GM12878 (cell line): ENCODE data around the gene PEX6. TPM values are rescaled to one million over a fixed set of nuclear protein-coding genes. Genes with fewer than 3 reads are reported as not detected.

Experiments used
- BCLAF1 ChIP-seq: fragments of 450-650 bp; IDR thresholded peaks from 2 replicates; pipeline ENCODE4 v1.6.1; 2017; ENCODE audit warnings: antibody characterized with exemption, mild to moderate bottlenecking, moderate library complexity
- BHLHE40 ChIP-seq, 2 experiments: fragments of 450-650 bp in 1 of 2; IDR thresholded peaks; 2 replicates each; pipeline ENCODE4 v1.6.1; 2011 to 2017; ENCODE audit warnings: low read depth in 2 of 2, borderline replicate concordance in 1 of 2, improper control_type of control experiment in 1 of 2, low read length in 1 of 2, mild to moderate bottlenecking in 1 of 2
- CHD1 ChIP-seq: IDR thresholded peaks from 2 replicates; pipeline ENCODE4 v1.6.1; 2012; ENCODE audit warnings: low read depth, low read length, improper control_type of control experiment
- CHD4 ChIP-seq: fragments of 200-600 bp; sonication (generic); IDR thresholded peaks from 2 replicates; pipeline ENCODE4 v1.6.1; 2016; ENCODE audit warnings: mild to moderate bottlenecking
- CREM ChIP-seq: IDR thresholded peaks from 2 replicates; pipeline ENCODE4 v1.6.1; 2014; ENCODE audit warnings: antibody characterized with exemption, low read depth
- EP300 ChIP-seq, 2 experiments: fragments of 150-350 bp in 1 of 2; IDR thresholded peaks; 2 replicates each; pipeline ENCODE4 v1.6.1; 2011 to 2012; ENCODE audit warnings: low read depth in 2 of 2, low read length in 2 of 2, borderline replicate concordance in 1 of 2, improper control_type of control experiment in 1 of 2, inconsistent platforms in 1 of 2; ENCODE audit not compliant: control insufficient read depth in 1 of 2
- EZH2 ChIP-seq: IDR thresholded peaks from 2 replicates; pipeline ENCODE4 v1.6.1; 2012; ENCODE audit warnings: low read depth, mild to moderate bottlenecking, control low read depth, inconsistent platforms, low read length, borderline replicate concordance; ENCODE audit not compliant: control insufficient read depth
- FOXM1 ChIP-seq: IDR thresholded peaks from 2 replicates; pipeline ENCODE4 v1.6.1; 2012; ENCODE audit warnings: low read depth, mild to moderate bottlenecking, inconsistent platforms, low read length, moderate library complexity
- JUNB ChIP-seq: IDR thresholded peaks from 2 replicates; pipeline ENCODE4 v1.6.1; 2016; ENCODE audit warnings: antibody characterized with exemption, mild to moderate bottlenecking
- KDM1A ChIP-seq: fragments of 200-600 bp; sonication (generic); IDR thresholded peaks from 2 replicates; pipeline ENCODE4 v1.6.1; 2016; ENCODE audit warnings: borderline replicate concordance
- MTA3 ChIP-seq: IDR thresholded peaks from 2 replicates; pipeline ENCODE4 v1.6.1; 2012; ENCODE audit warnings: low read length, inconsistent platforms, borderline replicate concordance
- MYC ChIP-seq: IDR thresholded peaks from 2 replicates; pipeline ENCODE4 v1.6.1; 2011; ENCODE audit warnings: mild to moderate bottlenecking, low read length, moderate library complexity, inconsistent platforms; ENCODE audit not compliant: insufficient read depth, insufficient replicate concordance, insufficient read length, severe bottlenecking
- NR2F1 ChIP-seq: fragments of 450-650 bp; conservative IDR thresholded peaks from 2 replicates; pipeline ENCODE4 v1.6.1; 2017; ENCODE audit warnings: mild to moderate bottlenecking
- PBX3 ChIP-seq: IDR thresholded peaks from 2 replicates; pipeline ENCODE4 v1.6.1; 2011; ENCODE audit warnings: mild to moderate bottlenecking, low read depth, low read length, moderate library complexity; ENCODE audit not compliant: insufficient replicate concordance
- POLR2A ChIP-seq: IDR thresholded peaks from 2 replicates; pipeline ENCODE4 v1.6.1; 2011; ENCODE audit warnings: low read depth, mild to moderate bottlenecking, low read length
- RAD51 ChIP-seq: fragments of 450-650 bp; IDR thresholded peaks from 2 replicates; pipeline ENCODE4 v1.6.1; 2016; ENCODE audit warnings: moderate library complexity, mild to moderate bottlenecking, inconsistent platforms
- RELB ChIP-seq: fragments of 450-650 bp; IDR thresholded peaks from 2 replicates; pipeline ENCODE4 v1.6.1; 2017; ENCODE audit warnings: low read depth, mild to moderate bottlenecking, moderate library complexity
- SIX5 ChIP-seq: IDR thresholded peaks from 2 replicates; pipeline ENCODE4 v1.6.1; 2011; ENCODE audit warnings: mild to moderate bottlenecking, low read depth, low read length, moderate library complexity; ENCODE audit not compliant: severe bottlenecking
- SUPT20H ChIP-seq: IDR thresholded peaks from 2 replicates; pipeline ENCODE4 v1.6.1; 2011; ENCODE audit warnings: low read depth, mild to moderate bottlenecking, low read length, moderate library complexity, borderline replicate concordance; ENCODE audit not compliant: control insufficient read depth
- ZBTB33 ChIP-seq: fragments of 450-650 bp; IDR thresholded peaks from 2 replicates; pipeline ENCODE4 v1.6.1; 2017; ENCODE audit warnings: mild to moderate bottlenecking
- ZNF274 ChIP-seq: IDR thresholded peaks from one replicate; pipeline ENCODE4 v1.8.0; 2011; ENCODE audit not compliant: insufficient read length, insufficient read depth
- ZNF384 ChIP-seq: IDR thresholded peaks from 2 replicates; pipeline ENCODE4 v1.6.1; 2012; ENCODE audit warnings: low read depth, mild to moderate bottlenecking, low read length, improper control_type of control experiment, borderline replicate concordance
- polyA plus RNA-seq, 11 experiments: library from polyadenylated mRNA; depleted of rRNA in 4 of 11; unstranded in 6 of 11; stranded (reverse) in 5 of 11; fragments of >200 nt; fragmentation: Nextera tagmentation in 4 of 11; fragmentation: Illumina TruSeq in 1 of 11; extraction: Ambion mirVana in 4 of 11; extraction: Trizol in 1 of 11; gene quantifications; 1 replicate in 1 of 11; 2 replicates in 10 of 11; pipeline versions ENCODE4 v1.2.1 to v1.2.3, GENCODE V29; 2011 to 2016; ENCODE audit warnings: inconsistent platforms in 2 of 11, missing spikeins in 2 of 11, low read depth in 1 of 11
- total RNA-seq, 4 experiments: library from RNA; depleted of rRNA in 3 of 4; stranded (reverse); fragments of >200 nt in 3 of 4; fragmentation: Illumina TruSeq in 1 of 4; extraction: Trizol in 1 of 4; gene quantifications; 2 replicates each; pipeline versions ENCODE4 v1.2.1 to v1.2.3, GENCODE V29; 2013 to 2021

PEX6 gene
- total and polyA plus RNA-seq, 10 of the 15 experiments (the other 5 are each of a cell fraction or from before 2014, with no cell fraction given): 0.39 to 21.1 (median 7.8) TPM

- no peak for TF ChIP-seq SIX5
- no peak for TF ChIP-seq JUNB
- no peak for TF ChIP-seq ZNF384
- no peak for TF ChIP-seq EP300 (IDR thresholded peaks at IDR 0.05; ENCODE audit: borderline replicate concordance in 1 of 2, control insufficient read depth in 1 of 2, low read depth in 2 of 2, low read length in 2 of 2)
- TF ChIP-seq POLR2A: peak; percentile 92
- TF ChIP-seq FOXM1: no peak
- no peak for TF ChIP-seq CHD4
- no peak for TF ChIP-seq RAD51
- 0 out of 2 replicates have a peak, but pooled peaks have one; percentile 41 for TF ChIP-seq RELB
- TF ChIP-seq KDM1A: no peak
- TF ChIP-seq ZNF274: no peak
- TF ChIP-seq ZBTB33: no peak
- no peak for TF ChIP-seq MYC
- TF ChIP-seq CHD1: no peak
- TF ChIP-seq BCLAF1: no peak
- TF ChIP-seq PBX3: no peak
- TF ChIP-seq BHLHE40 (IDR thresholded peaks at IDR 0.05; ENCODE audit: borderline replicate concordance in 1 of 2, low read depth in 2 of 2, low read length in 1 of 2): peak; percentile 55 to 57; a peak in 3 of 4 replicates
- TF ChIP-seq NR2F1: peak; percentile 52
- no peak for TF ChIP-seq MTA3
- TF ChIP-seq SUPT20H: no peak
- TF ChIP-seq EZH2: no peak
- TF ChIP-seq CREM: peak; percentile 36
Observed at GRCh38 chr6:42984001-42984923, 5.3 kb upstream of the PEX6 start, which contains the start of gene PPP2R5D (continued).
